ENCODE data around the gene B3GNT9.

DNA sequence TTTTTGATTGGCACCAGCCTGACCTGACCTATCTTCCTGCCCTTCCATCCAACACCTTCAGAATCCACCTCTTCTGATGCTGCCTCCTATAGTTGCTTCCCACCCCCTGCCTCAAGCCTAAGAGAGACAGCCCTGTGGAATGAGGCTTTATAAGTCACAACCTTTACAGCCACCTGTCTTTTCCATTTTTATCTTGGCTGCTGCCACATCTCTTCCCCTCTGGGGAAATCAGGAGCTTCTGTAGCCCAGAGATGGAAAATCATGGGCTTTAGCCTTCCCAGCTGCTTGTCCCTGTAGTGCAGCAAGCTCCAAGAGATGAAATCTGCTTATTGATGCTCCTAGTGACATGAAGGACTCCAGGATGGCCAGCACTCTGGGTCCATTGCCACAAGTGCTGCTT is 22.4 kb downstream of the B3GNT9 start:
- TF ChIP-seq CTCF (IDR thresholded peaks at IDR 0.05) (no peak), RCOR1 (IDR thresholded peaks at IDR 0.05; ENCODE audit: low read depth, low read length) (no peak), SMC3 (IDR thresholded peaks at IDR 0.05) (no peak)
- TF ChIP-seq, protein P1, sequence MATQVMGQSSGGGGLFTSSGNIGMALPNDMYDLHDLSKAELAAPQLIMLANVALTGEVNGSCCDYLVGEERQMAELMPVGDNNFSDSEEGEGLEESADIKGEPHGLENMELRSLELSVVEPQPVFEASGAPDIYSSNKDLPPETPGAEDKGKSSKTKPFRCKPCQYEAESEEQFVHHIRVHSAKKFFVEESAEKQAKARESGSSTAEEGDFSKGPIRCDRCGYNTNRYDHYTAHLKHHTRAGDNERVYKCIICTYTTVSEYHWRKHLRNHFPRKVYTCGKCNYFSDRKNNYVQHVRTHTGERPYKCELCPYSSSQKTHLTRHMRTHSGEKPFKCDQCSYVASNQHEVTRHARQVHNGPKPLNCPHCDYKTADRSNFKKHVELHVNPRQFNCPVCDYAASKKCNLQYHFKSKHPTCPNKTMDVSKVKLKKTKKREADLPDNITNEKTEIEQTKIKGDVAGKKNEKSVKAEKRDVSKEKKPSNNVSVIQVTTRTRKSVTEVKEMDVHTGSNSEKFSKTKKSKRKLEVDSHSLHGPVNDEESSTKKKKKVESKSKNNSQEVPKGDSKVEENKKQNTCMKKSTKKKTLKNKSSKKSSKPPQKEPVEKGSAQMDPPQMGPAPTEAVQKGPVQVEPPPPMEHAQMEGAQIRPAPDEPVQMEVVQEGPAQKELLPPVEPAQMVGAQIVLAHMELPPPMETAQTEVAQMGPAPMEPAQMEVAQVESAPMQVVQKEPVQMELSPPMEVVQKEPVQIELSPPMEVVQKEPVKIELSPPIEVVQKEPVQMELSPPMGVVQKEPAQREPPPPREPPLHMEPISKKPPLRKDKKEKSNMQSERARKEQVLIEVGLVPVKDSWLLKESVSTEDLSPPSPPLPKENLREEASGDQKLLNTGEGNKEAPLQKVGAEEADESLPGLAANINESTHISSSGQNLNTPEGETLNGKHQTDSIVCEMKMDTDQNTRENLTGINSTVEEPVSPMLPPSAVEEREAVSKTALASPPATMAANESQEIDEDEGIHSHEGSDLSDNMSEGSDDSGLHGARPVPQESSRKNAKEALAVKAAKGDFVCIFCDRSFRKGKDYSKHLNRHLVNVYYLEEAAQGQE (IDR thresholded peaks at IDR 0.05): no peak
